Nephron progenitor cell (in vitro differentiated cells): ENCODE data around the gene SNX1.
"Not testable (repeated sequence)": the region's sequence is repeated elsewhere in the genome, so short reads cannot be mapped to it uniquely, and the experiment has no call there.

ENCODE experiments used
- DNase-seq: peaks from one replicate; pipeline ENCODE4 v3.0.0; 2021
- H3K27ac Mint-ChIP-seq: 2 replicates; pipeline ENCODE4 v1.8.0; 2021; ENCODE audit warnings: mild to moderate bottlenecking, moderate library complexity, mixed read lengths
- H3K27me3 Mint-ChIP-seq: 2 replicates; pipeline ENCODE4 v1.8.0; 2021; ENCODE audit warnings: mild to moderate bottlenecking, low read depth, mixed read lengths; ENCODE audit not compliant: poor library complexity
- H3K36me3 Mint-ChIP-seq: 2 replicates; pipeline ENCODE4 v1.8.0; 2021; ENCODE audit warnings: low read depth, mixed read lengths
- H3K4me1 Mint-ChIP-seq: 2 replicates; pipeline ENCODE4 v1.8.0; 2021; ENCODE audit warnings: mixed read lengths
- H3K4me3 Mint-ChIP-seq: 2 replicates; pipeline ENCODE4 v1.8.0; 2021; ENCODE audit warnings: mild to moderate bottlenecking, moderate library complexity, mixed read lengths
- H3K9me3 Mint-ChIP-seq: 2 replicates; pipeline ENCODE4 v1.8.0; 2021; ENCODE audit warnings: mild to moderate bottlenecking, moderate library complexity, mixed read lengths
- CTCF ChIP-seq: fragments of 200-600 bp; sonication (generic); IDR thresholded peaks from 2 replicates; pipeline ENCODE4 v1.5.0; 2021; ENCODE audit warnings: antibody characterized with exemption

Gene SNX1

GRCh38 chr15:64099379-64099778 is 3.6 kb downstream of the SNX1 start:
- no peak overlapping the region for H3K4me3 Mint-ChIP-seq
- no peak for TF ChIP-seq CTCF
- no peaks in the 10 kb centered on the region for H3K27me3 Mint-ChIP-seq
- no peak overlapping the region for H3K27ac Mint-ChIP-seq
- peaks cover 36% of the 10 kb centered on the region for H3K36me3 Mint-ChIP-seq
- no peak for DNase-seq
- H3K4me1 Mint-ChIP-seq: peaks cover 34% of the 10 kb centered on the region
- peaks cover 16% of the 10 kb centered on the region for H3K9me3 Mint-ChIP-seq

GRCh38 chr15:64100958-64101357 is 5.2 kb downstream of the SNX1 start:
- Mint-ChIP-seq H3K4me1 (peaks cover 21% of the 10 kb centered on the region), H3K9me3 (peaks cover 16% of the 10 kb centered on the region), H3K27ac (no peak overlapping the region), H3K27me3 (no peaks in the 10 kb centered on the region), H3K4me3 (no peak overlapping the region), H3K36me3 (peaks cover 36% of the 10 kb centered on the region)
- DNase-seq: no peak
- TF ChIP-seq CTCF: no peak

GRCh38 chr15:64102497-64102896 is 6.7 kb downstream of the SNX1 start:
- Mint-ChIP-seq H3K4me1 (peaks cover 14% of the 10 kb centered on the region), H3K4me3 (no peak overlapping the region), H3K9me3 (peaks cover 16% of the 10 kb centered on the region), H3K36me3 (peaks cover 36% of the 10 kb centered on the region), H3K27me3 (no peaks in the 10 kb centered on the region), H3K27ac (no peak overlapping the region)
- DNase-seq: no peak
- no peak for TF ChIP-seq CTCF

- peaks cover 31% of the 10 kb centered on the region for H3K36me3 Mint-ChIP-seq
- peaks cover 5% of the 10 kb centered on the region for H3K4me1 Mint-ChIP-seq
- TF ChIP-seq CTCF: no peak
- no peak for DNase-seq
- no peak overlapping the region for H3K27ac Mint-ChIP-seq
- no peaks in the 10 kb centered on the region for H3K27me3 Mint-ChIP-seq
- H3K9me3 Mint-ChIP-seq: peaks cover 16% of the 10 kb centered on the region
- no peak overlapping the region for H3K4me3 Mint-ChIP-seq
These were observed 9.4 kb downstream of the SNX1 start for GRCh38 chr15:64105113-64105704.

- Mint-ChIP-seq H3K4me1 (peaks cover 21% of the 10 kb centered on the region), H3K9me3 (peaks cover 14% of the 10 kb centered on the region), H3K27ac (peak overlapping the region; percentile 26), H3K36me3 (peaks cover 19% of the 10 kb centered on the region), H3K27me3 (no peaks in the 10 kb centered on the region), H3K4me3 (no peak overlapping the region)
- no peak for DNase-seq
- no peak for TF ChIP-seq CTCF
These were observed 11.6 kb downstream of the SNX1 start for GRCh38 chr15:64107337-64107736.

GRCh38 chr15:64110108-64110701 is 14.4 kb downstream of the SNX1 start:
- H3K9me3 Mint-ChIP-seq, DNase-seq, H3K27ac Mint-ChIP-seq, H3K27me3 Mint-ChIP-seq, H3K4me3 Mint-ChIP-seq: not testable (repeated sequence)
- Mint-ChIP-seq H3K4me1 (peaks cover 28% of the 10 kb centered on the region), H3K36me3 (peaks cover 25% of the 10 kb centered on the region)
